Gastroesophageal sphincter (tissue), 3 donors: Measurements from ENCODE around the gene IRX6.

ENCODE experiments used
- POLR2AphosphoS5 ChIP-seq: sonication (generic); formaldehyde crosslinking; IDR thresholded peaks from one replicate; pipeline ENCODE4 v1.6.1; 2017; ENCODE audit warnings: antibody characterized with exemption
- TF ChIP-seq, protein P1 (sequence below), 4 experiments: fragments of 200-600 bp in 2 of 4; fragments of 450-650 bp in 2 of 4; sonication (generic) in 1 of 4; IDR thresholded peaks; one replicate each; pipeline ENCODE4 v1.5.1; 2017 to 2019; ENCODE audit warnings: antibody characterized with exemption in 4 of 4, mild to moderate bottlenecking in 2 of 4, moderate library complexity in 2 of 4

DNA sequence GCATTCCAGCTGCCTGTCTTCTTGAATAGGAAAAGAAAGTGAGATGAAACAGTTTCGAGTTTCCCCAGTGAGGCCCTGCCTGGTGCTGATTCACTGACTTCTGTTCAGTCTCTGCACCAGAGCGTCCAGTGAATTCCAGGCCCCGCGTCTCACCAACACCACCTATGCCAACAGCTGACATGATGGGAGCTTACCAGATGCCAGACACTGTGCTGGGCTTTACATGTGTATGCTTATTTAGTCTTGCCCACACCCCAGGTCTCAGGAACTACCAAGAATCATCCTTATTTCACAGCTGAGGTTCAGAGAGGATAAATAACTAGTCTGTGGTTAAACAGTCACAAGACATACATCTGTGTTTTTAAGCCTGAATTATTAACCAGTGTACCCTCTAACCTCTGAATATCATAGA lies 29.1 kb upstream of the IRX6 start:
- TF ChIP-seq POLR2AphosphoS5: no peak
- TF ChIP-seq, protein P1, sequence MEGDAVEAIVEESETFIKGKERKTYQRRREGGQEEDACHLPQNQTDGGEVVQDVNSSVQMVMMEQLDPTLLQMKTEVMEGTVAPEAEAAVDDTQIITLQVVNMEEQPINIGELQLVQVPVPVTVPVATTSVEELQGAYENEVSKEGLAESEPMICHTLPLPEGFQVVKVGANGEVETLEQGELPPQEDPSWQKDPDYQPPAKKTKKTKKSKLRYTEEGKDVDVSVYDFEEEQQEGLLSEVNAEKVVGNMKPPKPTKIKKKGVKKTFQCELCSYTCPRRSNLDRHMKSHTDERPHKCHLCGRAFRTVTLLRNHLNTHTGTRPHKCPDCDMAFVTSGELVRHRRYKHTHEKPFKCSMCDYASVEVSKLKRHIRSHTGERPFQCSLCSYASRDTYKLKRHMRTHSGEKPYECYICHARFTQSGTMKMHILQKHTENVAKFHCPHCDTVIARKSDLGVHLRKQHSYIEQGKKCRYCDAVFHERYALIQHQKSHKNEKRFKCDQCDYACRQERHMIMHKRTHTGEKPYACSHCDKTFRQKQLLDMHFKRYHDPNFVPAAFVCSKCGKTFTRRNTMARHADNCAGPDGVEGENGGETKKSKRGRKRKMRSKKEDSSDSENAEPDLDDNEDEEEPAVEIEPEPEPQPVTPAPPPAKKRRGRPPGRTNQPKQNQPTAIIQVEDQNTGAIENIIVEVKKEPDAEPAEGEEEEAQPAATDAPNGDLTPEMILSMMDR (IDR thresholded peaks at IDR 0.05): no peak
